GM18517 (cell line): ENCODE data around the gene LLPH.

Experiments used
- ATAC-seq: cut with Tn5 transposase; IDR thresholded peaks from one replicate; pipeline ENCODE4 v1.9.1; 2021; ENCODE audit warnings: mild to moderate bottlenecking, moderate library complexity; ENCODE audit not compliant: unreplicated experiment

Gene LLPH

GRCh38 chr12:66143868-66144267 is 13.3 kb upstream of the LLPH start:
- ATAC-seq = no peak

- no peak for ATAC-seq
Measured at GRCh38 chr12:66142826-66143225, 12.3 kb upstream of the LLPH start.

- no peak for ATAC-seq
Measured at GRCh38 chr12:66141299-66141698, 10.7 kb upstream of the LLPH start.

GRCh38 chr12:66140731-66141130 is 10.2 kb upstream of the LLPH start:
- no peak for ATAC-seq

- no peak for ATAC-seq
Measured at GRCh38 chr12:66139328-66139727, 8.8 kb upstream of the LLPH start.

- no peak for ATAC-seq
Measured at GRCh38 chr12:66137937-66138336, 7.4 kb upstream of the LLPH start.

GRCh38 chr12:66132408-66132807 is 1.9 kb upstream of the LLPH start:
- no peak for ATAC-seq

- ATAC-seq = peak; percentile 2
Measured at GRCh38 chr12:66131067-66131688, 628 bp upstream of the LLPH start.

- no peak for ATAC-seq
Measured at GRCh38 chr12:66129934-66130266, 650 bp downstream of the LLPH start.

GRCh38 chr12:66127650-66128049 is 2.9 kb downstream of the LLPH start:
- no peak for ATAC-seq

GRCh38 chr12:66120477-66120876 is 10.1 kb downstream of the LLPH start:
- ATAC-seq = no peak

- peak; percentile 55 for ATAC-seq
Measured at GRCh38 chr12:66119870-66120241, 10.7 kb downstream of the LLPH start.

- no peak for ATAC-seq
Measured at GRCh38 chr12:66119229-66119869, 11.2 kb downstream of the LLPH start.

GRCh38 chr12:66118240-66118891 is 12.2 kb downstream of the LLPH start:
- no peak for ATAC-seq

GRCh38 chr12:66117242-66117641 is 13.3 kb downstream of the LLPH start:
- ATAC-seq = no peak

- no peak for ATAC-seq
Measured at GRCh38 chr12:66115071-66115600, 15.4 kb downstream of the LLPH start.

- no peak for ATAC-seq
Measured at GRCh38 chr12:66113471-66113870, 17.1 kb downstream of the LLPH start.

- no peak for ATAC-seq
Measured at GRCh38 chr12:66111605-66112004, 18.9 kb downstream of the LLPH start.

GRCh38 chr12:66109056-66109455 is 21.5 kb downstream of the LLPH start:
- ATAC-seq = no peak

GRCh38 chr12:66108386-66108785 is 22.2 kb downstream of the LLPH start:
- ATAC-seq = no peak

GRCh38 chr12:66107451-66107915 is 23.1 kb downstream of the LLPH start:
- peak; percentile 96 for ATAC-seq
